Astrocyte of the cerebellum (primary cell): ENCODE data around the gene SLC16A10.
"Not testable (repeated sequence)": the region's sequence is repeated elsewhere in the genome, so short reads cannot be mapped to it uniquely, and the experiment has no call there.

Source experiments
- DNase-seq: peaks from one replicate; pipeline ENCODE4 v3.0.0-alpha.2; 2011; ENCODE audit warnings: low read depth
- H3K4me3 ChIP-seq: 2 replicates; pipeline ENCODE4 v1.5.1; 2011; ENCODE audit warnings: mild to moderate bottlenecking, low read depth, low read length, moderate library complexity
- CTCF ChIP-seq: IDR thresholded peaks from 2 replicates; pipeline ENCODE4 v1.5.1; 2012; ENCODE audit warnings: low read length, low read depth, moderate library complexity, mild to moderate bottlenecking; ENCODE audit errors: missing control alignments
- in situ Hi-C: cut with HindIII; loops from 2 replicates; pipeline ENCODE4 v1.10.0; 2017; ENCODE audit warnings: low sequenced_read_pairs

Gene SLC16A10

GRCh38 chr6:111057074-111057752 lies 30.1 kb upstream of the SLC16A10 start:
- in situ Hi-C loops = no loop called here
- peak; percentile 40 for DNase-seq
- TF ChIP-seq CTCF = peak; percentile 79

GRCh38 chr6:111061508-111061907 lies 25.8 kb upstream of the SLC16A10 start:
- in situ Hi-C loops = no loop called here
- TF ChIP-seq CTCF = no peak
- H3K4me3 ChIP-seq = no peak overlapping the region
- peak; percentile 11 for DNase-seq

More at GRCh38 chr6:111057074-111057752, 30.1 kb upstream of the SLC16A10 start:
- no peak overlapping the region for H3K4me3 ChIP-seq

- H3K4me3 ChIP-seq, DNase-seq, in situ Hi-C loops: not testable (repeated sequence)
These were observed 25.3 kb upstream of the SLC16A10 start for GRCh38 chr6:111061985-111062384.

- DNase-seq, H3K4me3 ChIP-seq, in situ Hi-C loops: not testable (repeated sequence)
These were observed 24.4 kb upstream of the SLC16A10 start for GRCh38 chr6:111062860-111063259.

GRCh38 chr6:111068109-111068865 lies 19.0 kb upstream of the SLC16A10 start:
- in situ Hi-C loops = no loop called here

GRCh38 chr6:111068866-111069234 lies 18.5 kb upstream of the SLC16A10 start:
- TF ChIP-seq CTCF = no peak
- in situ Hi-C loops = no loop called here
- H3K4me3 ChIP-seq = no peak overlapping the region
- no peak for DNase-seq

More at GRCh38 chr6:111068109-111068865, 19.0 kb upstream of the SLC16A10 start:
- DNase-seq = no peak
- no peak for TF ChIP-seq CTCF
- H3K4me3 ChIP-seq = no peak overlapping the region

- no peak overlapping the region for H3K4me3 ChIP-seq
- DNase-seq = no peak
- TF ChIP-seq CTCF = no peak
- in situ Hi-C loops = no loop called here
These were observed 17.8 kb upstream of the SLC16A10 start for GRCh38 chr6:111069382-111070104.
